Measurements from ENCODE around the gene ZP2. TPM values are rescaled to one million over a fixed set of nuclear protein-coding genes. Genes with fewer than 3 reads are reported as not detected.

ZP2 gene
- total and polyA plus RNA-seq, 9 of the 15 experiments (the other 6 are each of a cell fraction or from before 2014, with no cell fraction given) = not detected

- no peak overlapping the region for H3K4me2 ChIP-seq (ENCODE audit: insufficient read depth, low read length)
- no peak overlapping the region for H3K27ac ChIP-seq (ENCODE audit: extremely low read depth, low read depth, low read length)
- H3K9me3 ChIP-seq (replicated peaks; ENCODE audit: control insufficient read depth, insufficient read depth, low read depth, low read length) = no peaks in the 10 kb centered on the region
- FAIRE-seq (no peak), DNase-seq (ENCODE audit: extremely low read depth in 1 of 4, low spot score in 3 of 4) (peak in 2 of 4 experiments; percentile 8 to 55), ATAC-seq (no peak)
- no peak overlapping the region for H3K9ac ChIP-seq (ENCODE audit: insufficient read depth in 1 of 2, low read depth in 2 of 2, low read length in 2 of 2)
- no peak overlapping the region for H3K4me3 ChIP-seq
- ChIA-PET CTCF (ENCODE audit: low intra/inter-chr PET ratio) (no interaction called here), POLR2A (interaction anchor here (0.6 to 1.3 kb wide), 3 partner anchors 8 to 50 kb away, joined by 3 read pairs; partner anchors contain the start of gene ANKS4B)
- intact Hi-C loops (cut with micrococcal nuclease) (loop anchor here (5.0 kb wide), 1 partner anchor 53 kb away; the partner anchor contains the start of gene CRYM), in situ Hi-C loops (cut with MboI) (no loop called here)
- H3K4me1 ChIP-seq (replicated peaks in 1 of 2; ENCODE audit: control insufficient read depth in 2 of 2, insufficient read depth in 2 of 2, low read length in 2 of 2) = peaks cover 0 to 7% of the 10 kb centered on the region in 2 experiments; a peak in 2 of 5 replicates
- H4K20me1 ChIP-seq (replicated peaks; ENCODE audit: control insufficient read depth, insufficient read depth, low read length) = no peaks in the 10 kb centered on the region
- H2AFZ ChIP-seq (ENCODE audit: low read depth, low read length) = no peak overlapping the region
- WGBS (ENCODE audit: insufficient coverage, low coverage, missing lambda C conversion rate) = 0% methylated on average over 2 of the region's 2 CpGs
- no peaks in the 10 kb centered on the region for H3K79me2 ChIP-seq (ENCODE audit: control insufficient read depth, insufficient read depth, low read length)
- H3K36me3 ChIP-seq (ENCODE audit: control insufficient read depth, insufficient read depth, low read length) = no peaks in the 10 kb centered on the region
- no TSS peak for BruUV-seq (replicated peaks)
- no peaks in the 10 kb centered on the region for H3K9me1 ChIP-seq (ENCODE audit: control insufficient read depth, insufficient read depth, low read length)
- H3K27me3 ChIP-seq (ENCODE audit: control insufficient read depth in 2 of 2, insufficient read depth in 2 of 2, low read length in 2 of 2) = peaks cover 2 to 6% of the 10 kb centered on the region in 2 experiments; a peak in 4 of 5 replicates
- TF ChIP-seq REST (IDR thresholded peaks at IDR 0.05; ENCODE audit: borderline replicate concordance) (no peak), REST (CRISPR knock-in tag; IDR thresholded peaks at IDR 0.05; ENCODE audit: low read depth) (no peak), ERF (CRISPR knock-in tag; IDR thresholded peaks at IDR 0.05) (no peak), VEZF1 (CRISPR knock-in tag; IDR thresholded peaks at IDR 0.05) (no peak), ZNF609 (CRISPR knock-in tag; IDR thresholded peaks at IDR 0.05; ENCODE audit: borderline replicate concordance) (no peak), HDAC2 (IDR thresholded peaks at IDR 0.05) (0 out of 2 replicates have a peak, but pooled peaks have one; percentile 38), SOX6 (IDR thresholded peaks at IDR 0.05) (peak; percentile 24; the same call in 1 of the 2 replicates), CREB1 (IDR thresholded peaks at IDR 0.05) (no peak), CREB1 (CRISPR knock-in tag; IDR thresholded peaks at IDR 0.05) (no peak)
Observed at GRCh38 chr16:21224800-21225199, 13.4 kb upstream of the ZP2 start.
